ENCODE results near the gene TMBIM4.

DNA sequence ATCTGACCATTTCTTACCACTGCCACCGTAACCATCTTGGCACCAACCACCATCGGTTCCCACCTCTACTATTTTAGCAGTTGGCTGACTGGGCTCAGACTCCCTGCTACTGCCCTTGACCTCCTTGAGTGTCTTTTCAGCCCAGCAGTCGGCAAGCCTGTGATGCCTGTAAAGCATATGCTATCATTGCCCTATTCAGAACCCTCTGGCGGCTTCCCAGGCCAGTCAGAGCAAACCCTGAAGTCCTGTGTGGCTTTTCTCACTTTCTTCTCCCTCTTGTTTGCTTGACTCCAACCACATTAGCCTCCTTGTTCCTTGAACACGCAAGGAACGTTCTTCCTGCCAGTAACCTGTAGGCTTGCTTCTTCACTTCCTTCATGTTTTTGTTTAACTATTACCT, 25.4 kb upstream of the TMBIM4 start:
- TF ChIP-seq HDAC6 (IDR thresholded peaks at IDR 0.05; ENCODE audit: unreplicated experiment) (no peak), SIX5 (IDR thresholded peaks at IDR 0.05; ENCODE audit: low read depth, low read length, severe bottlenecking) (no peak), CBX5 (IDR thresholded peaks at IDR 0.05; ENCODE audit: low read depth) (no peak), EP300 (IDR thresholded peaks at IDR 0.05; ENCODE audit: borderline replicate concordance in 1 of 2, control insufficient read depth in 1 of 2, low read depth in 2 of 2, low read length in 2 of 2) (no peak), RCOR1 (conservative IDR thresholded peaks at IDR 0.05; ENCODE audit: low read depth, low read length) (no peak), GABPA (IDR thresholded peaks at IDR 0.05; ENCODE audit: low read depth) (no peak), HDGF (IDR thresholded peaks at IDR 0.05) (no peak)
- TF ChIP-seq, protein P1, sequence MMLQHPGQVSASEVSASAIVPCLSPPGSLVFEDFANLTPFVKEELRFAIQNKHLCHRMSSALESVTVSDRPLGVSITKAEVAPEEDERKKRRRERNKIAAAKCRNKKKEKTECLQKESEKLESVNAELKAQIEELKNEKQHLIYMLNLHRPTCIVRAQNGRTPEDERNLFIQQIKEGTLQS (IDR thresholded peaks at IDR 0.05; ENCODE audit: borderline replicate concordance, extremely low read depth, low read depth, low read length), result no peak
- TF ChIP-seq, protein P2, sequence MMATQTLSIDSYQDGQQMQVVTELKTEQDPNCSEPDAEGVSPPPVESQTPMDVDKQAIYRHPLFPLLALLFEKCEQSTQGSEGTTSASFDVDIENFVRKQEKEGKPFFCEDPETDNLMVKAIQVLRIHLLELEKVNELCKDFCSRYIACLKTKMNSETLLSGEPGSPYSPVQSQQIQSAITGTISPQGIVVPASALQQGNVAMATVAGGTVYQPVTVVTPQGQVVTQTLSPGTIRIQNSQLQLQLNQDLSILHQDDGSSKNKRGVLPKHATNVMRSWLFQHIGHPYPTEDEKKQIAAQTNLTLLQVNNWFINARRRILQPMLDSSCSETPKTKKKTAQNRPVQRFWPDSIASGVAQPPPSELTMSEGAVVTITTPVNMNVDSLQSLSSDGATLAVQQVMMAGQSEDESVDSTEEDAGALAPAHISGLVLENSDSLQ (IDR thresholded peaks at IDR 0.05), result no peak
- TF ChIP-seq, protein P3, sequence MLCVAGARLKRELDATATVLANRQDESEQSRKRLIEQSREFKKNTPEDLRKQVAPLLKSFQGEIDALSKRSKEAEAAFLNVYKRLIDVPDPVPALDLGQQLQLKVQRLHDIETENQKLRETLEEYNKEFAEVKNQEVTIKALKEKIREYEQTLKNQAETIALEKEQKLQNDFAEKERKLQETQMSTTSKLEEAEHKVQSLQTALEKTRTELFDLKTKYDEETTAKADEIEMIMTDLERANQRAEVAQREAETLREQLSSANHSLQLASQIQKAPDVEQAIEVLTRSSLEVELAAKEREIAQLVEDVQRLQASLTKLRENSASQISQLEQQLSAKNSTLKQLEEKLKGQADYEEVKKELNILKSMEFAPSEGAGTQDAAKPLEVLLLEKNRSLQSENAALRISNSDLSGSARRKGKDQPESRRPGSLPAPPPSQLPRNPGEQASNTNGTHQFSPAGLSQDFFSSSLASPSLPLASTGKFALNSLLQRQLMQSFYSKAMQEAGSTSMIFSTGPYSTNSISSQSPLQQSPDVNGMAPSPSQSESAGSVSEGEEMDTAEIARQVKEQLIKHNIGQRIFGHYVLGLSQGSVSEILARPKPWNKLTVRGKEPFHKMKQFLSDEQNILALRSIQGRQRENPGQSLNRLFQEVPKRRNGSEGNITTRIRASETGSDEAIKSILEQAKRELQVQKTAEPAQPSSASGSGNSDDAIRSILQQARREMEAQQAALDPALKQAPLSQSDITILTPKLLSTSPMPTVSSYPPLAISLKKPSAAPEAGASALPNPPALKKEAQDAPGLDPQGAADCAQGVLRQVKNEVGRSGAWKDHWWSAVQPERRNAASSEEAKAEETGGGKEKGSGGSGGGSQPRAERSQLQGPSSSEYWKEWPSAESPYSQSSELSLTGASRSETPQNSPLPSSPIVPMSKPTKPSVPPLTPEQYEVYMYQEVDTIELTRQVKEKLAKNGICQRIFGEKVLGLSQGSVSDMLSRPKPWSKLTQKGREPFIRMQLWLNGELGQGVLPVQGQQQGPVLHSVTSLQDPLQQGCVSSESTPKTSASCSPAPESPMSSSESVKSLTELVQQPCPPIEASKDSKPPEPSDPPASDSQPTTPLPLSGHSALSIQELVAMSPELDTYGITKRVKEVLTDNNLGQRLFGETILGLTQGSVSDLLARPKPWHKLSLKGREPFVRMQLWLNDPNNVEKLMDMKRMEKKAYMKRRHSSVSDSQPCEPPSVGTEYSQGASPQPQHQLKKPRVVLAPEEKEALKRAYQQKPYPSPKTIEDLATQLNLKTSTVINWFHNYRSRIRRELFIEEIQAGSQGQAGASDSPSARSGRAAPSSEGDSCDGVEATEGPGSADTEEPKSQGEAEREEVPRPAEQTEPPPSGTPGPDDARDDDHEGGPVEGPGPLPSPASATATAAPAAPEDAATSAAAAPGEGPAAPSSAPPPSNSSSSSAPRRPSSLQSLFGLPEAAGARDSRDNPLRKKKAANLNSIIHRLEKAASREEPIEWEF (IDR thresholded peaks at IDR 0.05; ENCODE audit: insufficient replicate concordance, low read depth, low read length), result no peak

All from GM12878 (cell line).